ENCODE results near the gene NEK5.

The NEK5 gene

GRCh38 chr13:52011632-52012511 lies 117.0 kb downstream of the NEK5 start, which contains the start of gene ALG11:
Gene ALG11 (plus strand): TSS chr13:52012398. CDS start chr13:52012419, 21 bp downstream.
- DNase-seq (ENCODE audit: low read depth in 2 of 2) = peak; percentile 99

GRCh38 chr13:52010890-52011631 lies 117.8 kb downstream of the NEK5 start, which contains the start of gene ATP7B:
Gene ATP7B (minus strand): TSS chr13:52011450. CDS start chr13:52011337, 113 bp downstream.
- DNase-seq (ENCODE audit: low read depth in 2 of 2) = peak; percentile 8 to 15

- DNase-seq (ENCODE audit: low read depth in 2 of 2) = no peak
These were observed 118.9 kb downstream of the NEK5 start for GRCh38 chr13:52009946-52010345.

- DNase-seq (ENCODE audit: low read depth in 2 of 2) = no peak
These were observed 122.2 kb downstream of the NEK5 start for GRCh38 chr13:52006523-52007245.

- DNase-seq (ENCODE audit: low read depth in 2 of 2) = no peak
These were observed 122.9 kb downstream of the NEK5 start for GRCh38 chr13:52005841-52006522.

GRCh38 chr13:52004511-52005170 lies 124.2 kb downstream of the NEK5 start:
- DNase-seq (ENCODE audit: low read depth in 2 of 2) = no peak

GRCh38 chr13:52003541-52003940 lies 125.3 kb downstream of the NEK5 start:
- no peak for DNase-seq (ENCODE audit: low read depth in 2 of 2)

GRCh38 chr13:52002361-52002760 lies 126.5 kb downstream of the NEK5 start:
- DNase-seq (ENCODE audit: low read depth in 2 of 2) = no peak

- no peak for DNase-seq (ENCODE audit: low read depth in 2 of 2)
These were observed 127.6 kb downstream of the NEK5 start for GRCh38 chr13:52001120-52001731.

- DNase-seq (ENCODE audit: low read depth in 2 of 2) = no peak
These were observed 129.0 kb downstream of the NEK5 start for GRCh38 chr13:51999921-52000320.

- DNase-seq (ENCODE audit: low read depth in 2 of 2) = no peak
These were observed 129.4 kb downstream of the NEK5 start for GRCh38 chr13:51999510-51999911.

- DNase-seq (ENCODE audit: low read depth in 2 of 2) = no peak
These were observed 130.0 kb downstream of the NEK5 start for GRCh38 chr13:51998723-51999509.

- DNase-seq (ENCODE audit: low read depth in 2 of 2) = no peak
These were observed 131.1 kb downstream of the NEK5 start for GRCh38 chr13:51997641-51998330.

- DNase-seq (ENCODE audit: low read depth in 2 of 2) = no peak
These were observed 131.7 kb downstream of the NEK5 start for GRCh38 chr13:51997186-51997585.

- DNase-seq (ENCODE audit: low read depth in 2 of 2) = no peak
These were observed 132.2 kb downstream of the NEK5 start for GRCh38 chr13:51996641-51997040.

GRCh38 chr13:51995677-51996551 lies 133.0 kb downstream of the NEK5 start:
- DNase-seq (ENCODE audit: low read depth in 2 of 2) = no peak

- no peak for DNase-seq (ENCODE audit: low read depth in 2 of 2)
These were observed 135.2 kb downstream of the NEK5 start for GRCh38 chr13:51993713-51994112.

Data from stimulated activated CD8-positive, alpha-beta memory T cell treated with anti-CD3 and anti-CD28 coated beads, Interleukin-2, amount 100 ng/mL, for 48 hours (primary cell).